NT2/D1 (cell line): ENCODE results near the gene DUSP5.

Experiments used
- SUZ12 ChIP-seq: IDR thresholded peaks from 2 replicates; pipeline ENCODE4 v1.6.1; 2011; ENCODE audit not compliant: insufficient read length, insufficient read depth; ENCODE audit errors: extremely low read depth
- YY1 ChIP-seq: IDR thresholded peaks from 2 replicates; pipeline ENCODE4 v1.6.1; 2011; ENCODE audit not compliant: insufficient read length, insufficient read depth
- ZNF274 ChIP-seq: IDR thresholded peaks from 2 replicates; pipeline ENCODE4 v1.6.1; 2011; ENCODE audit warnings: mild to moderate bottlenecking, low read depth, low read length

GRCh38 chr10:110458266-110458920, 39.3 kb upstream of the DUSP5 start:
- TF ChIP-seq ZNF274 (no peak), SUZ12 (no peak), YY1 (no peak)
